ENCODE measurements around the gene NPB.

The NPB gene

DNA sequence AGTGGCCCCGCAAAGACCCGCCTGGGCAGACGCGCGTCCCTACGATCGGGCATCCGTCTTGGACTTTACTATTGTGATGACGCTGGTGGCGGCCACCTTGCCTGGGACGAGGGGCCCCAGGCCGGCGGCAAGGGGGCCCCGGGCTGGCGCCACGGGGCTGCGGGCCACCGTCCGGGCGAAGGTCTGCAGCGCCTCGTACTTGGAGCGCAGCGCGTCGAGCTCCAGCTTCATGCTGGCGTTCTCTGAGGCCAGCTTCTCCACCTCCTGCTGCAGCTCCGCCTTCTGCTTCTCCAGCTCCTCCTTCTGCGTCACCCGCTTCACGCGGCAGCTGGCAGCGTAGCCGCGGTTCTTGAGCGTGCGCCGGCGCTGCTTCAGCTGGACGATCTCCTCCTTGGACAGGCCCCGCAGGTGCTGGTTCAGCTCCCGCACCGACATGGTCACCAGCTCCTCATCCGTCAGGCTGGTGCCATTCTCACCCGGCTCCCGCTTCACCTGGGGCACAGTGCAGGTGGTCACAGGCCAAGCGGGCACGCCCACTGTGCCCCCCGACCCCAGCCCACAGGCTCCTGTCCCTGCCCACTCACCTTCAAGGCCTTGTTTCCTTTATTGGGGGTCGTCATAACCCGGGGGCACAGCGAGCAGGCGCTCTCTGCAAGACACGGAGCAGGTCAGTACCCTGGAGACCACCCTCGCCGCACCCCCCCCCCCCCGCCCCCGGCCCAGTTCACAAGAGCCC, 20.7 kb downstream of the NPB start:
- no peak for DNase-seq (ENCODE audit: extremely low spot score, insufficient read length, low read depth)
- no peak for FAIRE-seq

DNA sequence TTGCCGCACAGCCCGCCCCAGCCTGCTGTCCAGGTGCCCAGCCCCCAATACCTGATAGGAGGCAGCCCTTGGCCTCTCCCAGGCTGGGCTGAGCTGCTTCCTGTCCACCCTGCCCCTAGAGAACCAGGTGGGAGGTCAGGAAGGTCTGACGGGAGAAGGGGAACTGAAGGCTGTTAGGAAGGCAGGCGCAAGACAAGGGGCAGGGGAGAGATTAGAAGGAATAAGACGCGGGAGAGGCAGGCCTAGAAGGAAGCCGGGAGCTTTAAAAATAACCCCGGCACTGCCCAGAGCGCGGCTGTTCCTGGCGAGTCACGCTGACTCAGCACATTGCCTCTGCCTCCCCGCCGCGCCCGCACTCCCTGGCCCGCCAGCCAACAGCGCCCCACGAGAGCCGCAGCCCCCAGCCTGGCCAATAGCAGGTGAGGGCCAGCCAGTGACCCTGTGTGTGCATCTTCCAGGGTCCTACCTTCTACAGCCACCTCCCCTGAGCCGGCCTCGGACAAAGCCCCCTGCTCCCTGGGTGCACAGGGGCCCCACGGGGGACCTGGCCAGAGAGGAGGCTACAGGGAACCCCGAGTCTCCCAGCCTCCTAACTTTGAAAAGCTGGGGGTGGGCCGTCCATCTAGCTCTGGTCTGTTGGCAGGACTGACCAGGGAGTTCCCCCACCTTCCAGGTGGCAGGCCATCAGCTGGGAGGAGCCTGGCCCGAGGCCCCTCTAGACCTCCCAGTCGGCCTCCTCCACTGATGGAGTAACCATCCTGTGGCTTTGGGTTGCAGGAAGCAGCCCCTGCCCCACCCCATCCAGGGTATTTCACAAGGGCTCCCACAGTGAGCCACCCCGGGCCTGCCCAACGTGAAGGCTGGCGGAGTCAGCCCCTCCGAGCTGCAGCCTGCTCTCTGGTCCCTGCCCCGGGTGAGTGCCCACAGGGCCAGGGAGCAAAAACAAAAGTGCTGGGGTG, 21.5 kb downstream of the NPB start:
- FAIRE-seq (no peak), DNase-seq (ENCODE audit: extremely low spot score, insufficient read length, low read depth) (no peak)

DNA sequence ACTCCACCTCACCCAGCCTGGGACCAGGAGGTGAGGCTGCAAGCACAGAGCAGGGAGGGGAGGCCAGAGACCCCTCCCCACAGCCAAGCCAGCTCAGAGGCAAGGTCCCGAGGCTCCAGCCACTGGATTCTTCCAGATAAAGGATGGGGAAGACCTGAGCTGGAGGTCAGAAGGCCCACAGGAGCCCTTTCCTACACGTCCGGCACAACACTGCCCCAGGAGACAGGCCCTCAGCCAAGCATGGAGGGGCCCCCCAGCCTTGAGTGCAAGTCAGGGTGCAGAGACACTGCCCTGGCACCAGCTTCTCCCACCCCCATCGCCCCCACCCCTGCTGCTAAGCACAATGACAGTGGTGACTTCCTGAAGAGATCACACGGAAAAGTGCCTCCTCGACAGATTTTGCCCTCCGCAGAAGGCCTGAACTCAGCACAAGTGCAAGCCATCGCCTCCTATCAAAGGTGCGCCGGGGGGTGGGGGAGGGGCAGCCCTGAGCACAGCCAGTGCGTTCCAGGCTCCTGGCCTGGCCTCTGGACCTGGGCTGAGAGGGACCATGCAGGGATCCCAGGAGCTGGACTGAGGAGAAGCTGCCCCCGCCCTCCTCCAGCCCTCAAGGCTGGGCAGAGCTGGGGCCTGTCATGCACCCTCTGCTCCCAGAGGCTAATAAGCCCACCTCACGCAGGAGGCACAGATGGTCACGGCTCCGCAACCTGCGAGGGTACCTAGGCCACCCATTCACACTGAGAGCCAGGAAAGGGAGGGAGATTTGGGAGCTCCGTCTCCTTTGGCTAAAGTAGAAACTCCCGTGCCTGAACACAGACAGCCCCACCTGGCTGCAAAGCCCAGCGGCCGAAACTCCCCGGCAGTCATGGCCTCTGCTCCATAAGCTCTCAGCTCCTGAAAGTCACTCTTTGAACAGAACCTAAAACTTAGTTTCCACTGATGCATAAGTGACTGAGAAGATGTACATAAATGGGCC, 22.8 kb downstream of the NPB start:
- DNase-seq (ENCODE audit: extremely low spot score, insufficient read length, low read depth), result no peak
- no peak for FAIRE-seq

DNA sequence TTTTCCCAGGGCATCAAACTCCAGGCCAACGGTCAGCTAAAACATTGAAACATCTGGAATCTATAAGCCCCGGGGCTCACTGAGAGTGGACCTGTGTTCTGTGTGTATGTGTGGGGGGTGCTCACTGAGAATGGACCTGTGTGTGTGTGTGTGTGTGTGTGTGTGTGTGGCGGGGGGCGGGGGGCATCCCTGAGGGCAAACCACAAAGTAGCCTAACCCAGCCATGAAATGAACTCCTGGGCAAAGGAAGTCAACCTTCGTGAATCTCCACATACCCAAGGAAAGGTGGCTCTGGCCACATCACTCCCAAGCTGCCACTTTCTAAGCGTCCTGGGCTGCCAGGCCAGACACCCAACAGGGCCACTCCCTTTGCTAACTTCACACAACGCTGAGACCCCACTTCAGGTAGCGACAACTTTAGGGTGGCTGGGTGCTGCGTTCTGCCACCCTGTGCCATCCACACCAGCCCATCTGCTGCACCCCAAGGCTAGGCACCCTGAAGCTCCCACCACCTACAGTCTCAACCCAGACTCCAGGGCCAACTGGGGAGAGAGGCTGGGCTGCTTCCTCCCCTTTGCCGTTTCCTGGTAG, 23.9 kb downstream of the NPB start:
- peak; percentile 15 for FAIRE-seq
- no peak for DNase-seq (ENCODE audit: extremely low spot score, insufficient read length, low read depth)

DNA sequence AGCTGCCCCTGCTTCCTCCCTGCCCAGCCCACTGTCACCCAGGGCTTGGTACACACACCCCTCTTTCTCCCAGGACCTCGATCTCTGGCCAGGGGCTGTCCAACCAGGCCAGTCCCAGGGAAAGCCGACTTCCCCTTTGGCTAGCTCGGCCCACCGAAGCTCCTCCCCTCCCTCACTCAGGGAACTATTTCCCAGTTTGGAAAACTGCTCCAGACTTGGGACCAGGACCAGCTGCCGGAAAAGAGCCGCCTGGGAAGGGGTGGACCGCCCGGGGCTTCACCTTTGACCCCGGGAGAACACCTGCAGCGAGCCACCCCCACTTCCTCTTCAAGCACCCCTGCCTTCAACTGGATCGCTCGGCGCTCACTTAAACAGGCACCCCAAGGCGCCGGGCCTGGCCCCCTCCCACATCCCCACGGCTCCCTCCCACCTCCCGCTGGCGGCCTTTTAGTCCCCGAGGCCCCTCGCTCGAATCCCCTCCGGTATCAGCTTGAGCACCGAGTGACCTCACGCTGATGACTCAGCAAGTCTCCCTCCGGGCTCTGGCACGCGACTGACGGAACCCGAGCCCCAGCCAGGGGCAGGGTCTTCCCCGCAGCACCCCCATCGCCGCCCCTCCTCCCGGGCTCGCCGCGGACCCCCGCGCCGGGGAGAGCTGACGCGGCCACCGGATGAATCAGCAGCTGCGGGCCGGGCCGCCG, 24.6 kb downstream of the NPB start:
- DNase-seq (ENCODE audit: extremely low spot score, insufficient read length, low read depth), result no peak
- peak; percentile 57 for FAIRE-seq

DNA sequence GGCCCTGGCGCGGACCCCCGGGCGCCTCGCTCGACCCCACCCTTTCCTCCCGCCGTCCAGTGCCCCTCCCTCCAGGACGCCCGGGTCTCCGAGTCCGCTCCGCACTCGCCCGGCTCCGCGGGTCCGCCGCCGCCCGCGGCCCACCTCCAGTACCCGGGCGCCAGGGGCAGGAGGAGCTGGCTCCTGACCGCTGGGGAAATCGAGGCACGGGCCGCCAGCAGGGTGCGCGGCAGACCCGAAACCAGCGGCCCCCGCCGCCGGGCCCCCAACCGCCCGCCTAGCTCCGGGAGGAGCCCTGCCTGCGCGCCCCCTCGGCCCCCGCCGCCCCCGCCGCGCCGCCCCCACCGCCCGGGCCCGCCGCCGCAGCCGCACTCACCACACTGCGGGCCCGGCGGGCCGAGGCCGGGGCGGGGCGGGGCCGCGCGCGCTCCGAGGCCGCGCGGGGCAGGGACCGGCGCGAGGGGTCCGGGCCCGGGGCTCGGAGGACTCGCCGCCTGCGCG, 25.2 kb downstream of the NPB start:
- FAIRE-seq, result no peak
- no peak for DNase-seq (ENCODE audit: extremely low spot score, insufficient read length, low read depth)

DNA sequence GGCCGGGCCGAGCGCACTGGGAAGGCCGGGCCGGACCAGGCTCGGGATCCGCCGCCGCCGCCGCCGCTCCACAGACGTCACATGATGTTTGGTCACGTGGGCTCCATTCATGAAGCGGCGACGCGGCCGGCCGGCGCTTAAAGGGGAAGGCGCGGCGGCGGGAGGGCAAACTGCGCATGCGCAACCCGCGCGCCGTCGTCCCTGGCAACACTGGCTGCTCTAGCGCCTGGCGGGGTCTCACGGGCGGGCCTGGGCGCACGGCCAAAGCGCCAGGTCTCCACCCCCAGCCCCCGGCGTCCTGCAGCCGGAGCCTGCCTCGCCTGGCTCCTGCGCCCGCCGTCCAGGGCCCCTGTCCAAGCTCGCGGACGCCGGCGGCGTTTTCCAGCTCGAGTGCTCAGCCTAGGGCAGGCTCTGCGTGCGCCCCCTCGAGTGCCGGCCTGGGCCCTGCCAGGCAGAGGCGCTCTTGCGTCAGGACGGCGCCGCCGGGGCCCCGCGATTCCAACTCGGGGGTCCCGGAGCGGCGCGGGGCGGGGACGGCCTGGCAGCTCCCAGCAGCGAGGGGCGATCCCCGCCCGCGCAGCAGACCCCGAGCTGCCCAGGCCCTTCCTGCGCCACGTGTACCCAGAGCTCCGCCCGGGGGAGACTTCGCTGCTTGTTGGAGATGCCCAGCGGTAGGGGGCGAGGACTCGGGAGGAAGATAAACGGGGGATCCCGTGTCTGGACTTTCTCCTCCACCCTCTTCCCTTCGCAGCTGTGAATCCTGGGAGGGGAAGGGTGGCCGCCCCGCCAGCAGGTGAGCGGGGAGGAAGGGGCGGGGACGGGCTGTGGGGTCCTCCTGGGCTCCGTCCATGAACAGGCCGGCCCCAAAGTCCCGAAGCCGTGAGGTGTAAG, 25.9 kb downstream of the NPB start, which contains the start of gene MAFG:
Gene MAFG (minus strand): TSS at position 83 of the 891 bp plus-strand sequence. CDS start 4,550 bp downstream, outside the sequence.
- FAIRE-seq (peak; percentile 82), DNase-seq (ENCODE audit: extremely low spot score, insufficient read length, low read depth) (peak; percentile 99)

DNA sequence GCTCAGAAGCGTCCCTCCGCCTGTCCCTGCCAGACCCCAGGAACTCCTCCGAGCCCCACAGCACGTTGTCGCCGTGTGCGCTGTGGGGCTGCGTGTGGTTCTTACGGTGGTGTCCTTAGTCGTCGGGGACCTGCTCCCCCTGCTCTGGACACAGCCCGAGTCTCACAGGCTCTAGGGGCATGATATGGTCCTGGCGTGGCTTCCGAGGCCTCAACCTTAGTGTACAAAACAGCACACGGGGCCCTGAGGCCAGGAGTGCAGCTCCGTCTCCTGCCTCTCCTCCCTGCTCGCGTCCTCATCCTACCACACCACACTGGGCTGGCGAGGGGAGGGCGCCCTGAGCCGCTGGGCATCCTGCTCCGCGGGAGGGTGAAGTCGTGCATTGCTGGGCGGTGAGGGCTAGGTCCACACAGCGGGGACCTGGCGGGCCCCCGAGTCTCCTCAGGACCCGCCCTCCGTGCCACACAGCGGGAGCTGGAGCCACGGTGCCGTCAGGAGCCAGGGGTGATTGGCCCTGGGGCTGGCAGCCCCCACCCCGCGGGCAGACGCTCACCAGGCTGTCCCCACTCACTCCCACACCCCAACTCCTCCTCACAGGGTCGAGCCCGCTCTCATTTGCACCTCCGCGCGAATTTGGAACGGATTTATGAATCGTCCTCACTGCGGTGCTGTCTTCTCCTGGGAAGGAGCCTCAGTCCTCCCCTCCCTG, 26.7 kb downstream of the NPB start:
- no peak for DNase-seq (ENCODE audit: extremely low spot score, insufficient read length, low read depth)

DNA sequence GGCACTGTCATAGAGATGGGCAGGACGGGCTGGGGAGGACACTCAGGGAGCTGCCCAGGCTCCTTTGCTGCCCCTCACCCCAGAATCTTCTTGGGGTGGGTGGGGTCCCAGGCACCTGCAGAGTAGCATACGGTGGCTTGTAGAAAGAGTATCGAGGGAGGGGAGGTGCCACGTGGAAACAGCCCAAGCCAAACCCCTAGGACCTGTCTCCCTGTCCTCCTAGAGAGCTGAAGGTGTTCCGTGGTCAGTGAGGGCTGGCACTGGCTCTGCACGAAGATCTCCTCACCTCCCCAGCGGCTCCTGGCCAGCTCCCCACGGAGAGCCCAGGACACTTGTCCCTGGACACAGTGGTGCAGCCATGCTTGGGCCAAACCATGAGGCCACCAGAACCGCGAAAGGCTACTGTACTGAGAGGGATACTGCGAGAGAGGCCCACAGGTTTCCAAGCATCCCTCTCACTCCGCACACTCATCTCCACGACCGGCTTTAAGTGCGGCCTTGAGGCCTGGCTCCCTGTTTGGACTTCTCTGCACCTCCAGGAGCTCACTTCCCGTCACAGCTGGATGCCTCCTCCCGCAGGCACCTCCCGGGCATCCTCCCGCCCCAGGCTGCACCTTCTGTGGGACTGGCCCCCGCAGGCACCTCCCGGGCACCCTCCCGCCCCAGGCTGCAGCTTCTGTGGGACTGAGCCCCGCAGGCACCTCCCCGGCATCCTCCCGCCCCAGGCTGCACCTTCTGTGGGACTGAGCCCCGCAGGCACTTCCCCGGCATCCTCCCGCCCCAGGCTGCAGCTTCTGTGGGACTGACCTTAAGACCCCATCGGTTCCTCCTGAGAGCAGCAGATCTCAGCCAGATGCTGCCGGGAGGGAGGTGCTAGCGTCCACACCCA, 27.5 kb downstream of the NPB start:
- no peak for DNase-seq (ENCODE audit: extremely low spot score, insufficient read length, low read depth)
- no peak for FAIRE-seq

More for the DNA sequence above, 26.7 kb downstream of the NPB start:
- no peak for FAIRE-seq

DNA sequence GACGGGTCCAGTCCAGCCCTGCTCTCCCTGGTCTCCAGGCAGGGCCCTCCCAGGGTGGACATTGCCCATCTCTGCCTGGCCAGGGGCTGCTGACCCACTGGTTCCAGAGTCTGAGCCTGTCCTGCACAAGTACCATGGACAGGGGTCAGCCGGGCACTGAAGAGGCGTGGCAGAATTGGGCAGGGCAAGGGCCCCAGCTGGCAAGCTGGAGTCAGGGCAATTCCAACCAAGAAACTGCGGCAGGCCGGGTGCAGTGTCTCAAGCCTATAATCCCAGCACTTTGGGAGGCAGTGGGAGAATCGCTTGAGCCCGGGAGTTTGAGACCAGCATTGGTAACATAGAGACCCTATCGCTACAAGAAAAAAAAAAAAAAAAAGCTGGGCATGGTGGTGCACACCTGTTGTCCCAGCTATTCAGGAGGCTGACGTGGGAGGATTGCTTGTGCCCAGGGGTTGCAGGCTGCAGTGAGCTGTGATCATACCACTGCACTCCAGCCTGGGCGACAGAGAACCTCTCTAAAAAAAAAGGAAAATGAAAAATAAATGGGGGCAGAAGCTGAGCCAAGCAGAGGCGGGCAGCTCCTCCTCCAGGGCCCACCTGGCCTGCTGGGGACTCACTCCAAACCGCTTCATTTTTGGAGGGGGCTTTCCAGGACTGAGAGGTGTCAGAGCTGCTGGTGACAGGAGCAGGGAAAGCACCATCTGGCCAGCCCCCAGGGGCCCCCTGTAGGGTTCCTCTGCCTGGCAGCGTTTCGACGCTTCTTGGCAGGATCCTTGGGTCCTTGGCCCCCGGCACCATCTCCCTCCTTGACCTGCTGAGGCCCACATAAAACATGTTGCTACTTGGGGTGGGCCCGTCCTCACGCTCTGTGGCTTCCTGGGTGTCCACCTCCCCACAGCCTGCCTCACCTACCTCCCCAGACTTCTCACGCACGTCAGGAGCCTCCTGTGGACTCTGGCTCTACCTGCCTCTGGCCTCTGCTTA, 28.4 kb downstream of the NPB start:
- no peak for FAIRE-seq
- no peak for DNase-seq (ENCODE audit: extremely low spot score, insufficient read length, low read depth)

DNA sequence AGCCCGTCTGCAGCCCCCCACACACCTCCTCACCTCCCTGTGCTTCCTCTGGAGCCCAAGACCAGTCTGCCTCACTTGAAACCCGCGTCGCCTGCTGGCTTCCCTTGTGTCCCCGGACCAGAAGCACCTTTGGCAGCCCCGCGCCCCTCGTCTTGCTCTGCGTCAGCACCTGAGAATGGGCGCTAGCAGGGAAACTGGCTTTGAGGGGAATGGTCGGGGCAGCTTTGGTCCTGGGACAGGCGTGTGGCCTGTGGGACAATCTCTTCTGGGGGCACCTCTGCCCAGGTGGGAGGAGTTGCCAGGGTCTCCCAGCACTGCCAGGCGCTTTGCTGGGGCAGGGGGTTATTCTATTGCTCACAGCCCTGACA, 29.1 kb downstream of the NPB start:
- DNase-seq (ENCODE audit: extremely low spot score, insufficient read length, low read depth) (no peak), FAIRE-seq (no peak)

DNA sequence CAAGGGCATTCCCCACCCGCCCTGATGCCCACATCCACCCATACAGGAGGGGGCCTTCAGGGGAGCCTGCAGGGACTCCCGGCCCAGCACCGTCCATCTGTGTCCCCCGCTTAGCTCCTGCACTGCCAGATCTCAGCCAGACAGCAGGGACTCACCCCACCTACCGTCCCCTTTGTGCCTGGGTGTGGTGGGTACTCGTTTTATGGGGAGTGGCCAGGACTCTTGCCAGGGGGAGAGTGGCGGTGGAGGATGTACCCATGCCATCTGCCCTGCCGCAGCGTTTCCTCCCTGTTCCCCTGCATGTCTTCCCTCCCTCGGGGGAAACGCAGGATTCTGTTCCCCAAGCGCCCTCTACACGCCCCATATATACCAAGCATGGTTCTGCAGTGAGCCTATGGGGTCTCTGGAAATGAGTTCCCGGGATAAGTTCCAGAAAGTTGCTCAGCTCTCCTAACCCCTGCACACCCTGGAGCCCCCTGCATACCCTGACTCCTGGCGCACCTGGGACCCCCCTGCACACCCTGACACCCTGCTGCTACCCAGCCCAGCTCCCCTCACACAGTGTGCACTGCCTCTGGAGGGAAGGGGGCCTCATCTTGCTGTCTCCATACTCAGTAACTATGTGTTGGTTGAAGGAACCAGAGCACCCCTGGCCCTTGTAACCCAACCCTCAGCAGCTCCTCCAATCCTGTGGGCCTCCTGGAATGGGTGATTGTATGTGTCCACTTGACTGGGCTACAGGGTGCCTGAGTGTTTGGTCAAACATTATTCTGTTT, 29.7 kb downstream of the NPB start:
- no peak for DNase-seq (ENCODE audit: extremely low spot score, insufficient read length, low read depth)
- no peak for FAIRE-seq

DNA sequence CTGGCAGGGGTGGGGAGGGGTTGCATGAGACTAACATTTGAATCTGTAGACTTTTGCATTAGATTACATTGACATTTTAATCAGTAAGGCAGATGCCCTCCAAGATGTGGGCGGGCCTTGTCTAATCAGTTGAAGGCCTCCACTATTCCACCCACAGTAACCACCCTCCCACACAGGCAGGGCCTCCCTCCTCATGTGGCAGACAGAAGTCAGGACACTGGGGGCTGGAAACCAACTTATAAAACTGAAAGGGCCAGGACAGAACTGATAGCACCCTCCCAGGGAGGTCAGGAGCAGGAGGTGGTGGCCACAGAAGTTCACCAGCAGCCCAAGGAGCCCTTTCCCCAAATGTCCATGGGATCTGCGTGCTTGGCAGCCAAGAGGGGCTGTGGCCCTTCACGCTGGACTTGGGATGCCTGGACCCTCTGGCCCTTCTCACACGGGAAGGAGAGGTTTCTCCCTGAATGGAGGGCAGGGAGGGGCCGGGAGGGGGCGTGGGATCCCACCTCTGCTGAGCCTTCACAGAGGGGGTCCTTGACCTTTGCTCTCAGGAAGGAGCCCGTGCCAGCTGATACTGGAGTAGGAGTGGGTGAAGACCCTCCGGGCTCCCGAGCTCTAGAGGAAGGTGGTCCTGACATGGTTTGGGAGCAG, 30.4 kb downstream of the NPB start:
- no peak for DNase-seq (ENCODE audit: extremely low spot score, insufficient read length, low read depth)
- no peak for FAIRE-seq

DNA sequence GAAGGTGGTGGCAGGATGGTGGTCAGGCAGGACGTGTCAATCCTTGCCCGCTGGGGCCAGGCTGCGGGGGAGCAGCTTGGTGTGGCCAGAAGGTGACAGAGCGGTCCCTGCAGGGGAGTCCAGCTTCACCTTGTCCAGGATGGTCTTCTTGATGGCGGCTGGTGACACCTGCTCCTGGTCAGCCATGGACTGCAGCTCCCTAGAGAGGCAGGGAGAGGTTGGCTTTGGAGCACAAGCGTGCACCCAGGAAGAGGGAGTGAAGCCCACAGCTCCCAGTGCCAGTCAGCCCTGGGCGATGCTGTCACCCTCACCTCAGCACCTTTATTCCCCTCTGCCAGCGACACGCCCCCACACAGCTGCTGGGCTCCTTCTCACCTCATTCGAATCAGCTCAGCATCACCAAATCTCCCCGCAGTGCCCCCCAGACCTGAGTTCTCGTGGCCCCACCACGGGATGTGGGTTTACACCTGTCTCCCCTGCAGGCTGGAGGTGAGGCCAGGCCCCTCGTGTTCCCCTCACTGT, 31.2 kb downstream of the NPB start:
- DNase-seq (ENCODE audit: extremely low spot score, insufficient read length, low read depth), result no peak
- no peak for FAIRE-seq

All from GM18507 (cell line).